ENCODE data around the gene NINL. TPM values are rescaled to one million over a fixed set of nuclear protein-coding genes. Genes with fewer than 3 reads are reported as not detected.

NINL gene
- total RNA-seq, 4 donors from 2014 or later = 18.3 to 37.8 (median 23.5) TPM

GRCh38 chr20:25517124-25517523 is 68.2 kb downstream of the NINL start:
- H3K27me3 ChIP-seq = no peaks in the 10 kb centered on the region
- H3K4me3 ChIP-seq (replicated peaks in 1 of 3) = no peak overlapping the region
- no peak for DNase-seq
- WGBS, 2 donors = 93% methylated on average over 3 of the region's 3 CpGs
- H3K27ac ChIP-seq = no peak overlapping the region
- TF ChIP-seq POLR2A (IDR thresholded peaks at IDR 0.05) (no peak), CTCF (IDR thresholded peaks at IDR 0.05) (no peak)
- intact Hi-C loops (cut with DNase I) = no loop called here
- peaks cover 9 to 12% of the 10 kb centered on the region in 2 donors for H3K36me3 ChIP-seq
- H3K9me3 ChIP-seq = no peaks in the 10 kb centered on the region
- no peaks in the 10 kb centered on the region for H3K4me1 ChIP-seq

- TF ChIP-seq POLR2A (IDR thresholded peaks at IDR 0.05) (no peak), CTCF (IDR thresholded peaks at IDR 0.05) (no peak)
- no peak for DNase-seq
- peaks cover 19 to 25% of the 10 kb centered on the region in 2 donors for H3K36me3 ChIP-seq
- WGBS, 2 donors = 100% methylated on average over 2 of the region's 2 CpGs
- no peak overlapping the region for H3K27ac ChIP-seq
- H3K27me3 ChIP-seq = no peaks in the 10 kb centered on the region
- no peak overlapping the region for H3K4me3 ChIP-seq (replicated peaks in 1 of 3)
- H3K9me3 ChIP-seq = no peaks in the 10 kb centered on the region
- no peaks in the 10 kb centered on the region for H3K4me1 ChIP-seq
- intact Hi-C loops (cut with DNase I) = no loop called here
Observed at GRCh38 chr20:25514747-25515340, 70.5 kb downstream of the NINL start.

GRCh38 chr20:25514195-25514594 is 71.1 kb downstream of the NINL start:
- Histone ChIP-seq H3K36me3 (peaks cover 25 to 30% of the 10 kb centered on the region in 2 donors), H3K27ac (no peak overlapping the region), H3K9me3 (no peaks in the 10 kb centered on the region), H3K4me1 (no peaks in the 10 kb centered on the region), H3K4me3 (replicated peaks in 1 of 3) (no peak overlapping the region), H3K27me3 (no peaks in the 10 kb centered on the region)
- 98% methylated on average over 2 of the region's 2 CpGs for WGBS, 2 donors
- DNase-seq = no peak
- TF ChIP-seq POLR2A (IDR thresholded peaks at IDR 0.05) = no peak
- TF ChIP-seq CTCF (IDR thresholded peaks at IDR 0.05) = no peak
- intact Hi-C loops (cut with DNase I) = no loop called here

- H3K27me3 ChIP-seq = no peaks in the 10 kb centered on the region
- 95 to 98% methylated on average over 12 of the region's 12 CpGs for WGBS, 2 donors
- TF ChIP-seq POLR2A (IDR thresholded peaks at IDR 0.05) (no peak), CTCF (IDR thresholded peaks at IDR 0.05) (no peak)
- H3K4me1 ChIP-seq = peaks cover 0 to 9% of the 10 kb centered on the region in 2 donors
- H3K9me3 ChIP-seq = no peaks in the 10 kb centered on the region
- DNase-seq = no peak
- intact Hi-C loops (cut with DNase I) = no loop called here
- no peak overlapping the region for H3K27ac ChIP-seq
- no peak overlapping the region for H3K4me3 ChIP-seq (replicated peaks in 1 of 3)
- peaks cover 27 to 30% of the 10 kb centered on the region in 2 donors for H3K36me3 ChIP-seq
Observed at GRCh38 chr20:25512709-25513108, 72.6 kb downstream of the NINL start.

GRCh38 chr20:25511183-25511582 is 74.1 kb downstream of the NINL start:
- Histone ChIP-seq H3K4me3 (replicated peaks in 1 of 3) (no peak overlapping the region), H3K36me3 (peaks cover 21 to 30% of the 10 kb centered on the region in 2 donors), H3K9me3 (no peaks in the 10 kb centered on the region), H3K27ac (no peak overlapping the region), H3K4me1 (peaks cover 0 to 10% of the 10 kb centered on the region in 2 donors), H3K27me3 (no peaks in the 10 kb centered on the region)
- 93 to 97% methylated on average over 10 of the region's 10 CpGs for WGBS, 2 donors
- TF ChIP-seq POLR2A (IDR thresholded peaks at IDR 0.05) = no peak
- TF ChIP-seq CTCF (IDR thresholded peaks at IDR 0.05) = no peak
- no peak for DNase-seq
- intact Hi-C loops (cut with DNase I) = no loop called here
